ENCODE data around the gene TMPRSS11B.

Gene TMPRSS11B

GRCh38 chr4:68182382-68182820 is 63.1 kb downstream of the TMPRSS11B start:
- DNase-seq, result no peak
- TF ChIP-seq GATA1 (IDR thresholded peaks at IDR 0.05; ENCODE audit: low read depth, low read length), result no peak
- no peak for TF ChIP-seq POLR2A (IDR thresholded peaks at IDR 0.05; ENCODE audit: low read length)

DNA sequence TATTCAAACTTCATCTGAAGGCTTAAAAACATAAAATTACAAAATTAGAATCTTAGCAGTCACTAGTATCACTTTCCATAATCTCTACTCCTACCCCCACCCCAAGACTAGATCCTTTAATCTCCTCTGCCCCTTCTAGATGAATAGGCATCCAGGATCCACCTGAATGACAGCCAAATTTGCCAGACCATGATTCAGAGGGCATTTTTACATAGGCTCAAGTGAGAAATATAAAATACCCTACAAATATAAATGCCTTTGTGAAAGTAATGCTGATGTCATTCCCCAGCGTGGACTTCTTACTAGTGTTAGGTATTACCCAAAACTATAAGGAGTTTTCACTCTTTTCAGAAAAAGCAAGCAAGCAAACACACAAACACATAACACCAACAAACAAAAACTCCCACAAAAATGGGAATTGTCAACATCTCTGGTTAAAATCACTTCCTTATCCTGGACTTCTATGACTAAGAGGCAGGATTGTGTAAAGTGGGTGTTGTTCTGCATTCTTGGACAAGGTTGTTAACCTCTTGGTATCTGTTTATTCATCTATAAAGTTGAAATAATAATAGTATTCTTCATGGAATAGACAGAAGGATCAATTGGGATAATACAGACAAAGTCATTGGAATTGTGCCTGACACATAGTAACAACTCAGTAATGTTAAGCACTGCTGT is 64.5 kb downstream of the TMPRSS11B start:
- TF ChIP-seq GATA1 (IDR thresholded peaks at IDR 0.05; ENCODE audit: low read depth, low read length), result no peak
- no peak for TF ChIP-seq POLR2A (IDR thresholded peaks at IDR 0.05; ENCODE audit: low read length)
- no peak for DNase-seq

DNA sequence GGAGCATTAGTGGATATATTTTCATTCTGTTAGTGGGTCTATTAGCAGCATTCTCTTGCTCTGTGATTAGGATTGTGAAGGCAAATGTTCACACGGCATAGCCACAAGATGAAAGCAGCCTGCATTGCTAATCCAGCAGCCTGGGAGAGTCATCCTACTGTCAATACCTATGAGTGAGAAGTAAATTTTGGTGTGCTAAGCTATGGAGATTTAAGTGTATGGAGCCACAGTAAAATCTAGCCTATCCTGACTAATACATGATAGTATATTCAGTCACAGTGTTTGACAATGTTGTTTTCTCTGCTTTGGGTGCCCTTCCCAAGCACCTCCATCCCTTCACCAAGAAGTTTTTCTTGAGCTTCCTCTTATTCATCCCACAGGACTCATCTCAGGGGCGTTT is 68.6 kb downstream of the TMPRSS11B start:
- DNase-seq, result no peak
- TF ChIP-seq GATA1 (IDR thresholded peaks at IDR 0.05; ENCODE audit: low read depth, low read length) (no peak), POLR2A (IDR thresholded peaks at IDR 0.05; ENCODE audit: low read length) (no peak)
